ENCODE data around the gene ULK3. TPM values are rescaled to one million over a fixed set of nuclear protein-coding genes. Genes with fewer than 3 reads are reported as not detected.

The ULK3 gene
- total and polyA plus RNA-seq, 10 donors: 33.2 to 74.6 (median 60.3) TPM

GRCh38 chr15:74863239-74864056, 20.5 kb upstream of the ULK3 start:
- Histone ChIP-seq H3K27me3 (replicated peaks in 1 of 7) (no peaks in the 10 kb centered on the region), H3K27ac (peak overlapping the region in 5 of 8 donors; percentile 8 to 98 (median 36)), H3K4me1 (peaks cover 32 to 98% (median 71%) of the 10 kb centered on the region in 6 donors), H3K4me3 (no peak overlapping the region), H3K9me3 (no peaks in the 10 kb centered on the region), H3K36me3 (peaks cover 0 to 42% (median 0%) of the 10 kb centered on the region in 6 donors)
- intact Hi-C loops (cut with DNase I; ENCODE audit: low total_unique reads): no loop called here
- TF ChIP-seq POLR2A (IDR thresholded peaks at IDR 0.05) (no peak), POLR2AphosphoS5 (IDR thresholded peaks at IDR 0.05) (no peak)
- TF ChIP-seq, protein P1, sequence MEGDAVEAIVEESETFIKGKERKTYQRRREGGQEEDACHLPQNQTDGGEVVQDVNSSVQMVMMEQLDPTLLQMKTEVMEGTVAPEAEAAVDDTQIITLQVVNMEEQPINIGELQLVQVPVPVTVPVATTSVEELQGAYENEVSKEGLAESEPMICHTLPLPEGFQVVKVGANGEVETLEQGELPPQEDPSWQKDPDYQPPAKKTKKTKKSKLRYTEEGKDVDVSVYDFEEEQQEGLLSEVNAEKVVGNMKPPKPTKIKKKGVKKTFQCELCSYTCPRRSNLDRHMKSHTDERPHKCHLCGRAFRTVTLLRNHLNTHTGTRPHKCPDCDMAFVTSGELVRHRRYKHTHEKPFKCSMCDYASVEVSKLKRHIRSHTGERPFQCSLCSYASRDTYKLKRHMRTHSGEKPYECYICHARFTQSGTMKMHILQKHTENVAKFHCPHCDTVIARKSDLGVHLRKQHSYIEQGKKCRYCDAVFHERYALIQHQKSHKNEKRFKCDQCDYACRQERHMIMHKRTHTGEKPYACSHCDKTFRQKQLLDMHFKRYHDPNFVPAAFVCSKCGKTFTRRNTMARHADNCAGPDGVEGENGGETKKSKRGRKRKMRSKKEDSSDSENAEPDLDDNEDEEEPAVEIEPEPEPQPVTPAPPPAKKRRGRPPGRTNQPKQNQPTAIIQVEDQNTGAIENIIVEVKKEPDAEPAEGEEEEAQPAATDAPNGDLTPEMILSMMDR (IDR thresholded peaks at IDR 0.05 in 8 of 11, conservative IDR thresholded peaks at IDR 0.05 in 3 of 11): no peak
- 72 to 80% (median 73%) methylated on average over 11 of the region's 11 CpGs for whole genome bisulfite sequencing, 5 donors
- no peak for DNase-seq

GRCh38 chr15:74858369-74858740, 15.4 kb upstream of the ULK3 start:
- TF ChIP-seq, protein P1 (IDR thresholded peaks at IDR 0.05 in 8 of 11, conservative IDR thresholded peaks at IDR 0.05 in 3 of 11): no peak
- TF ChIP-seq POLR2A (IDR thresholded peaks at IDR 0.05): no peak
- TF ChIP-seq POLR2AphosphoS5 (IDR thresholded peaks at IDR 0.05): no peak
- Histone ChIP-seq H3K27ac (peak overlapping the region in 5 of 8 donors; percentile 12 to 57 (median 32)), H3K4me3 (no peak overlapping the region), H3K36me3 (peaks cover under 1 to 62% (median 13%) of the 10 kb centered on the region in 6 donors), H3K4me1 (peaks cover 25 to 76% (median 54%) of the 10 kb centered on the region in 6 donors), H3K27me3 (replicated peaks in 1 of 7) (no peaks in the 10 kb centered on the region), H3K9me3 (no peaks in the 10 kb centered on the region)
- intact Hi-C loops (cut with DNase I; ENCODE audit: low total_unique reads): no loop called here
- 57 to 78% (median 70%) methylated on average over 4 of the region's 4 CpGs for WGBS, 5 donors
- DNase-seq: no peak

DNA sequence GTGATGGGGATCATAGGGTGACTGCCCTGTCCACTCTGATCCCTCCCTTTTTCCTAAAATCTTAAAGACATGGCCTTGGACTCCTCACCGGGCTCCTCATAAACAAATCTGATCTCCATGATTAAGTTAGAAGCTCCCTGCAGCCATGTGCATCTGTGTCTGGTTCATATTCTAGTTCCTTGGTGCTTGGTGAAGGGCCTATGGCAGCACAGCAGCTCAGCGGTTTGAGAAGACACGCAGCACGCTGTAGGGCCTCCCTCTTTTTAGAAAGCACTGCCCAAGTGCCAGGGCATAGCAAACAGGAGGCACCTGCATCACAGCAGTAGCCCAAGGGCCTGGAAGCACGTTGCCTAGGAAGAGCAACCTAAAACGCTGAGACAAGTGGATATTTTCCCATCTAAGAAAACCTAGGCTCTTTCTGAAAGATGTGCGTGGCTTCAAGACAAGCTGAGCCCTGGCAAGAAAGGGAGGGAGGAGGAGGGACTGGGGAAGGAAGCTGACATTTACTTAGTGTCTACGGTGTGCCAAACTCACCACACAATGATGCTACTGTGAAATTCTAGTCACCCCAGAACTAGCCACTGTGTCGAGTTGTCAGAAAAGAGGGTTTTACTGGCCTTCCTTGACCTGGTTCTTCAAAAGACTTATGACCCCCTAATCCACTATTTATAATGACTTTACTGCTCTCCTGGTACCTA, 14.9 kb upstream of the ULK3 start:
- Histone ChIP-seq H3K27ac (peak overlapping the region in 6 of 8 donors; percentile 10 to 57 (median 34)), H3K27me3 (replicated peaks in 1 of 7) (no peaks in the 10 kb centered on the region), H3K36me3 (peaks cover 5 to 62% (median 18%) of the 10 kb centered on the region in 6 donors), H3K4me1 (peaks cover 25 to 71% (median 49%) of the 10 kb centered on the region in 6 donors), H3K9me3 (no peaks in the 10 kb centered on the region), H3K4me3 (no peak overlapping the region)
- intact Hi-C loops (cut with DNase I; ENCODE audit: low total_unique reads): no loop called here
- WGBS, 5 donors: 59 to 64% (median 60%) methylated on average over 7 to 9 of the region's 9 CpGs
- TF ChIP-seq, protein P1 (IDR thresholded peaks at IDR 0.05 in 8 of 11, conservative IDR thresholded peaks at IDR 0.05 in 3 of 11): no peak
- no peak for TF ChIP-seq POLR2A (IDR thresholded peaks at IDR 0.05)
- no peak for TF ChIP-seq POLR2AphosphoS5 (IDR thresholded peaks at IDR 0.05)
- DNase-seq: no peak

All from spleen (tissue), 11 donors.